ENCODE measurements around the gene UGT2A3.
"Not testable (repeated sequence)": the region's sequence is repeated elsewhere in the genome, so short reads cannot be mapped to it uniquely, and the experiment has no call there.

UGT2A3 gene

GRCh38 chr4:68951078-68951805, at the start of gene UGT2A3:
TSS of gene UGT2A3 (minus strand) at chr4:68951804. CDS start at chr4:68951760, 44 bp downstream.
- DNase-seq: no peak
- intact Hi-C loops (cut with DNase I): no loop called here

- intact Hi-C loops (cut with DNase I): no loop called here
- DNase-seq: no peak
Measured at GRCh38 chr4:68997040-68997439, 45.4 kb upstream of the UGT2A3 start.

GRCh38 chr4:68995292-68995691, 43.7 kb upstream of the UGT2A3 start:
- intact Hi-C loops (cut with DNase I): no loop called here
- DNase-seq: no peak

DNA sequence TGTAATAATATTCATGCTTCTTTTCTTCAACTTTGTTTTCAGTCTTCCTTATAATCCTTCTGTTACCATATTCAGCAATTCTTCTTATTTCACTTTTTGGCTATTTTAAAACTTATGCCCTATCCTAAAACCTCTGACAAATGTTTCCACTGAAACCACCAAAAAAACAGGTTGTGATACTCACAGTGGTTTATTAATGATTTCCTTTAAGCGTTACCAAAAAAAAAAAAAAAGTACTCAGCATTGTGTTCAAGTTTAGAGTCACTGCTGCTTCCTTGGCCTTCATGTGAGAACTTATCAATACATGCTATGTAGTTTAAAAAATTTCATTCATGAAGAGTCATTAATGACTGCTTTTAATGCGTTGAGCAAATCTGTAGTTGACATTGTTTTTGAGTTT, 35.4 kb upstream of the UGT2A3 start:
- intact Hi-C loops (cut with DNase I): no loop called here

DNA sequence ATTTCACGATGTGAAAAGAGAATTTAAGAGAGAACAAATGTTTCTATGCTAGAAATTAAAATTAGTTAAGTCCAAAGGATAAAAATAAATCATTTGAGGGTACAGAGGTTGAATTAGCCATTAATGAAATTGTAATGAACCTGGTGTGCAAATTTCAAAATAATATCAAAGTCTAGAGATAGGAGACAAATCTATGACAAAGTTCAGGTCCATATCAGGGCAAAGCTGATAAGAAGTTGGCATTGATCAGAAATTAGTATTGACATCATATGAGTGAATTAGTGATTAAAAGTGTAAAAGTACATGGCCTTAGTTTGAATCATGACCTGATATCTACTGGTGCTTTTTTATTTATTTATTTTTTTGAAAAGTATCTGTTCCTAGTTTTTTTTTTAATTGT, 33.8 kb upstream of the UGT2A3 start:
- intact Hi-C loops (cut with DNase I): no loop called here
- DNase-seq: no peak

More for the DNA sequence above, 35.4 kb upstream of the UGT2A3 start:
- DNase-seq: no peak

DNA sequence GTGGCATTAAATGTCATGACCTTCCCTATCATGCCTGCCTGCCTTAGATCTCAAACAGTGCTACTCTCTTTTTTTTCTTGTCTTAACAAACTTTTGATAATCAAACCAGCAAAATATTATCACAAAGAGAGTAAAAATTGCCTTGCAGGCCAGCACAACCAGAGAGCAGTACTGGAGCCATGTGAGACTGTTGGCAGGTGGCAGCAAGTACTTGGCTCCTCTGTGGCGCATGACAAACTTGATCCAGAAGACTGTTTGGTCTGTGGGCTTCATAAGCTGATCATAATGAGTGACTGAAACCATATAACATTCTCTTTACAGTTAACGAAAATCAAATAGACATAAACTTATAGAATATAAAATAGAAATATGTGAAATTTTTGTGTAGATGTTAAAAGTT, 33.3 kb upstream of the UGT2A3 start:
- DNase-seq: no peak
- intact Hi-C loops (cut with DNase I): no loop called here

GRCh38 chr4:68963374-68963773, 11.8 kb upstream of the UGT2A3 start:
- DNase-seq: no peak
- intact Hi-C loops (cut with DNase I): no loop called here

- intact Hi-C loops (cut with DNase I): no loop called here
- DNase-seq: no peak
Measured at GRCh38 chr4:68962868-68963267, 11.3 kb upstream of the UGT2A3 start.

GRCh38 chr4:68960294-68961163, 8.9 kb upstream of the UGT2A3 start:
- DNase-seq: peak in 1 of 10 donors; percentile 17
- intact Hi-C loops (cut with DNase I): no loop called here

DNA sequence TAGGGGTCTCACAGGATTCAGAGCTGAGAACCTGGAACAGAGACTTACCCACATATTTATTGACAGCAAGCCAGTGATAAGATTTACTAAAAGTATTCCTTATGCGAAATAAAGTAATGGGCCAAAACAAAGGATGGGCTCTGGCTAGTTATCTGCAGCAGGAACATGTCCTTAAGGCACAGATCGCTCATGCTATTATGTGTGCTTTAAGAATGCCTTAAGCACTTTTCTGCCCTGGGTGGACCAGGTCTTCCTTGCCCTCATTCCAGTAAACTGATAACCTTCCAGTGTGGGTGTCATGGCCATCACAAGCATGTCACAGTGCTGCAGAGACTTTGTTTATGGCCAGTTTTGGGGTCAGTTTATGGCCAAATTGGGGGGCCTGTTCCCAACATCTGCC, 7.5 kb upstream of the UGT2A3 start:
- DNase-seq; intact Hi-C loops (cut with DNase I): not testable (repeated sequence)

DNA sequence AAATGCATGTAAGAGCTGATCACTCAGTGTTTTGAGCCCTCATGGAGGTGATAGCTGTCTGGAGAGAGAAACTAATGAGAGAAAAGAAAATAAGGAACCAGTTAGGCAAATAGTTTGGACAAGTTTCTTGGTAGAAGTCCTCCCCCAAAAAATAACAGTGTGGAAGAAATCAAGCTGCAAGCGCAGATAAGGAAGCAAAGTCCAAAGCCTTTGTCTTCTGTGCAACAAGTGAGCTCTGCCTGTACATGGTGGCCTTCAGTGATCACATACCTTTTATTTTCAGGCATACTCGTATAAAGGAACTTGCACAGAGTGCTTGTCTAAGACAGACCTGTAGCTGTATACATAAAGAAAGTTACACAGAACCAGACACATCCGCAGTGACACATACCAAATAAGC, 2.5 kb upstream of the UGT2A3 start:
- intact Hi-C loops (cut with DNase I): no loop called here
- DNase-seq: no peak

DNA sequence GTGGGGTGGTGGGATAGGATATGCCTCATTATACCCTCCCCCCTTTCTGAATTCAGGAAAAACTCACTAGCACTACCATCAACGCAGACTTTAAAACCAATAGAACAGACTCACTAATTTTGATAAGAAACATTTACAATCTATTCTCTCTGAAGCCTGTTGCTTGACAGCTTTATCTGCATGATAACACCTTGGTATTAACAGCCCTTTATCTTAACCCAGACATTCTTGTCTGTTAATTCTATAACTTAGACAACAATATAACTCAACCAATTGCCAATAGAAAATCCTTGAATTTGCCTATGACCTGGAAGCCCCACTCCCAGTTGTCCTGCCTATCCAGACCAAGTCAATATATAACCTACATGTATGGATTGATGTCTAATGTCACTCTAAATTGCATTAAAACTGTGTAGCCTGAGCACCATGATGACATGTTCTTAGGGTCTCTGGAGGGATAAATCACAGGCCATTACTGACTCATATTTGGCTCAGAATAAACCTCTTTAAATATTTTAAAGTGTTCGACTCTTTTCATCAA, 1.5 kb upstream of the UGT2A3 start:
- no peak for DNase-seq
- intact Hi-C loops (cut with DNase I): no loop called here

GRCh38 chr4:68951806-68952585, 392 bp upstream of the UGT2A3 start:
- intact Hi-C loops (cut with DNase I): no loop called here
- DNase-seq: no peak

- no peak for DNase-seq
- intact Hi-C loops (cut with DNase I): no loop called here
Measured at GRCh38 chr4:68950033-68950432, 1.6 kb downstream of the UGT2A3 start.

GRCh38 chr4:68948985-68949384, 2.6 kb downstream of the UGT2A3 start:
- DNase-seq: no peak
- intact Hi-C loops (cut with DNase I): no loop called here

GRCh38 chr4:68948044-68948743, 3.4 kb downstream of the UGT2A3 start:
- DNase-seq: no peak
- intact Hi-C loops (cut with DNase I): no loop called here

DNA sequence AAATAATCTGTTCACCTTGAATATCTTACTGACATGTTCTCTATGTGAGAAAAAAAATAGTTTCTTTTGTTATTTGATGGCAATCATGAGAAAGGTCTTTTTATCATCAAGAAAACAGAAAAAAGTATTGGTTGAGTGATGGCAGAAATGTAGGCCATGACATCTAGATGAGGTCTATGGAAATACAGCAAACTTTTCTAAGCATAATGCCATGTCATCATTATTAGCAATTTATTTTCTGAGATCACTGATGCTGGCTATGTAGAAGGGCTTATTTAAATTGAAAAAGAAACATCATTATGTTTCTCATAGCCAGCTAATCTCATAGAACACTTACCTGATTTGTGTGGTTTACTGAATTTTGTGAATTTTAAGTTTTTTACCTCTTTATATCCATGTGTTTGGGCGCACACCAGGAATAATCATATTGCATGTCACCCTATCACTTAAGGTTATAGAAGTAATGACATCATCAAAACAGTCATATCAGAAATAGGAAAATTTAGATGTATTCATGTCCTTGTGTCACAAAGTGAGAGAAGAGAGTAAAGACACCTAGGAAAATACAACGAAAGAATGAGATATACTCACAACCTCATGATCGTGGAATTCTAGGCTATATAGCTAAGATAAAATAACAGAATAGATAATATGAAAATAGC, 22.4 kb downstream of the UGT2A3 start:
- DNase-seq: no peak
- intact Hi-C loops (cut with DNase I): no loop called here

DNA sequence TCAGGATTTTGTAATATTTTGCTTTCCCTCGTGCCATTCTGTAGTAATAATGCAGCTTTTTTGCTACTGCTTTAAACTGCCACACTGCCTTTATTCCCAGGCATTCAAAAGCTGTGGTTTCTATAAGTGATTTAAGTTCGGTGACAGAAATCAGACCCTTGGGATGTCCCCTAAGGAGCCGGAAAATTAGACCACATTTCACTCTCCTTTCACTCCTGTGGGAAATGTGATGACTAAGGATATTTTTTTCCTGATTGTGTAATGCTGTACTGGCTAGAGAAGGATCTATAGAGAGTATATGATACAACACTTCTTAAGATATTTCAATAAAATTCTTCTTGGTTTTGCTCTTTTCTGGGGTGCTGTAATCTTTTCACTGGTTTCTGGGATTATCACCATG, 24.4 kb downstream of the UGT2A3 start:
- no peak for DNase-seq
- intact Hi-C loops (cut with DNase I): no loop called here

- DNase-seq; intact Hi-C loops (cut with DNase I): not testable (repeated sequence)
Measured at GRCh38 chr4:68922202-68922601, 29.4 kb downstream of the UGT2A3 start.

DNA sequence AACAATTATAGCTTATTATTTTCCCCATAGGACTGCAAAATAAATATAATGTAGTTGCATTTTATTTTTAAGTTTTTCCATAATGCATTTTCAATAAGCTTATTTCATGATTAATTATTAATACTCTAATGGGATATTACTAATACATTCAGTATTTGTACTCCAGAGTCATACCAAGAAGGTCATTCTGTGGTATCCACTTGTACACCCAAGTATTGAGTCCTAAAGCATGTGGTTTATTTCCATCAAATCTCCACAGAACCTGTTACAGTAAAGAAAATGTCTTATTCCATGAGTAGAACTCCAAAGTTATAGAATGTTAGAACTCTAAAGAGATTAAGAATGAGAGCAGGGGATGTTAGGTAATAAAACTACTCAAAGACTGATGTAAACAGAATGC, 30.6 kb downstream of the UGT2A3 start:
- intact Hi-C loops (cut with DNase I): no loop called here
- DNase-seq: no peak
